Esophagus muscularis mucosa (tissue), 4 donors: ENCODE data around the gene LGALS3.

ENCODE experiments used
- EP300 ChIP-seq: sonication (generic); formaldehyde crosslinking; IDR thresholded peaks from one replicate; pipeline ENCODE4 v1.6.1; 2017; ENCODE audit warnings: antibody characterized with exemption
- POLR2A ChIP-seq: fragments of 450-650 bp; IDR thresholded peaks from one replicate; pipeline ENCODE4 v1.6.1; 2017; ENCODE audit warnings: antibody characterized with exemption, moderate library complexity, mild to moderate bottlenecking, low read depth
- POLR2AphosphoS5 ChIP-seq, 2 donors: sonication (generic); formaldehyde crosslinking; IDR thresholded peaks; one replicate each; pipeline ENCODE4 v1.6.1; 2017; ENCODE audit warnings: antibody characterized with exemption in 2 of 2
- TF ChIP-seq, protein P1 (sequence below), 3 experiments: fragments of 200-600 bp in 2 of 3; fragments of 450-650 bp in 1 of 3; sonication (generic) in 2 of 3; IDR thresholded peaks; one replicate each; pipeline ENCODE4 v1.5.1; 2017 to 2019; ENCODE audit warnings: antibody characterized with exemption in 3 of 3, mild to moderate bottlenecking in 2 of 3, moderate library complexity in 1 of 3

DNA sequence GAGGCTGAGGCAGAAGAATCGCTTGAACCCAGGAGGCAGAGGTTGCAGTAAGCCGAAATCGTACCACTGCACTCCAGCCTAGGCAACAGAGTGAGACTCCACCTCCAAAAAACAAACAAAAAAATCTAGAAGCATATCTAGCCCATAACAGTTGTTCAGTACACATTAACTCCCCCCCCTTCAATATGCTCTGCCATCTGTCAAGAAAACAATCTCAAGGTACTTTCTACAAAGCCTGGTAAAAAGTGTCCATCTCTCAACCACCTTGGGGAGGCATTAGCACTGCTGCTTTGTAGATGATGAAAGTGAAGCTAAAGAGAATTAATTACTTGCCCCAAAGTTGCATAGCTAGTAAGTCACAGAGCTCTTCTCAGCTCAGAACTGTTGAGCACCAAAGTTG, 24.9 kb downstream of the LGALS3 start:
- TF ChIP-seq, protein P1, sequence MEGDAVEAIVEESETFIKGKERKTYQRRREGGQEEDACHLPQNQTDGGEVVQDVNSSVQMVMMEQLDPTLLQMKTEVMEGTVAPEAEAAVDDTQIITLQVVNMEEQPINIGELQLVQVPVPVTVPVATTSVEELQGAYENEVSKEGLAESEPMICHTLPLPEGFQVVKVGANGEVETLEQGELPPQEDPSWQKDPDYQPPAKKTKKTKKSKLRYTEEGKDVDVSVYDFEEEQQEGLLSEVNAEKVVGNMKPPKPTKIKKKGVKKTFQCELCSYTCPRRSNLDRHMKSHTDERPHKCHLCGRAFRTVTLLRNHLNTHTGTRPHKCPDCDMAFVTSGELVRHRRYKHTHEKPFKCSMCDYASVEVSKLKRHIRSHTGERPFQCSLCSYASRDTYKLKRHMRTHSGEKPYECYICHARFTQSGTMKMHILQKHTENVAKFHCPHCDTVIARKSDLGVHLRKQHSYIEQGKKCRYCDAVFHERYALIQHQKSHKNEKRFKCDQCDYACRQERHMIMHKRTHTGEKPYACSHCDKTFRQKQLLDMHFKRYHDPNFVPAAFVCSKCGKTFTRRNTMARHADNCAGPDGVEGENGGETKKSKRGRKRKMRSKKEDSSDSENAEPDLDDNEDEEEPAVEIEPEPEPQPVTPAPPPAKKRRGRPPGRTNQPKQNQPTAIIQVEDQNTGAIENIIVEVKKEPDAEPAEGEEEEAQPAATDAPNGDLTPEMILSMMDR (IDR thresholded peaks at IDR 0.05), result no peak
- TF ChIP-seq POLR2A, result no peak
- no peak for TF ChIP-seq POLR2AphosphoS5 (IDR thresholded peaks at IDR 0.05)
- TF ChIP-seq EP300, result no peak
